HAP-1 (cell line): ENCODE results near the gene RASL10A.
A peak's percentile ranks its signal among the peaks of the same experiment; 100 is the strongest.

Experiments used
- DNase-seq, 2 experiments: peaks; one replicate each; pipeline ENCODE4 v3.0.0-alpha.2; 2016 to 2020; ENCODE audit warnings: low spot score in 2 of 2
- H3K27me3 ChIP-seq: fragments of 250-450 bp; sonication (Bioruptor Pico); 2 replicates; pipeline ENCODE4 v1.5.1; 2020; ENCODE audit warnings: low read depth, mild to moderate bottlenecking, moderate library complexity
- H3K36me3 ChIP-seq: fragments of 250-450 bp; sonication (Bioruptor Pico); replicated peaks from 2 replicates; pipeline ENCODE4 v1.5.1; 2020; ENCODE audit warnings: mild to moderate bottlenecking
- H3K4me1 ChIP-seq: fragments of 250-450 bp; sonication (Bioruptor Pico); 2 replicates; pipeline ENCODE4 v1.5.1; 2020; ENCODE audit warnings: mild to moderate bottlenecking
- H3K4me3 ChIP-seq: fragments of 250-450 bp; sonication (Bioruptor Pico); 2 replicates; pipeline ENCODE4 v1.5.1; 2020; ENCODE audit warnings: mild to moderate bottlenecking, moderate library complexity
- H3K9me3 ChIP-seq: fragments of 250-450 bp; sonication (Bioruptor Pico); 2 replicates; pipeline ENCODE4 v1.5.1; 2020; ENCODE audit warnings: mild to moderate bottlenecking, moderate library complexity
- in situ Hi-C: fragments of 300-500 bp; cut with MboI; formaldehyde crosslinking; loops from 3 replicates; pipeline ENCODE4 v1.14.3; 2020; ENCODE audit warnings: low sequenced_read_pairs, inconsistent platforms, mixed read lengths

RASL10A gene

DNA sequence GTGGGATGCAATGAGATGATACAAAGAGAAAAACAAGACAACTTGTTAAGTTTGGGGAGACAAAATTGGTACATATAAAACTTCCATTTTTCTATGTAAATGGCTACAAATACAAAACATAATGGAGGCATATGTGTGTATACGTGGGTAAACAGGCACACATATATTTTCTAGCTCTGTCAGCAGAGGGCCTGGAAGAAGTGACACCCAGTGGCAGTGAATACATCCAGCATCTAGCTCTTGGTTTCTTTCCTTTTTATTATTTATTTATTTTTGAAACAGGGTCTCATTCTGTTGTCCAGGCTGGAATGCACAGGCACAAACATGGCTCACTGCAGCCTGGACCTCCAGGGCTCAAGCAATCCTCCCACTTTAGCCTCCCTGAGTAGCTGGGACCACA is 5.0 kb upstream of the RASL10A start:
- Histone ChIP-seq H3K9me3 (no peaks in the 10 kb centered on the region), H3K4me1 (no peaks in the 10 kb centered on the region), H3K27me3 (no peaks in the 10 kb centered on the region), H3K4me3 (no peak overlapping the region), H3K36me3 (no peaks in the 10 kb centered on the region)
- in situ Hi-C loops: no loop called here
- DNase-seq: no peak

DNA sequence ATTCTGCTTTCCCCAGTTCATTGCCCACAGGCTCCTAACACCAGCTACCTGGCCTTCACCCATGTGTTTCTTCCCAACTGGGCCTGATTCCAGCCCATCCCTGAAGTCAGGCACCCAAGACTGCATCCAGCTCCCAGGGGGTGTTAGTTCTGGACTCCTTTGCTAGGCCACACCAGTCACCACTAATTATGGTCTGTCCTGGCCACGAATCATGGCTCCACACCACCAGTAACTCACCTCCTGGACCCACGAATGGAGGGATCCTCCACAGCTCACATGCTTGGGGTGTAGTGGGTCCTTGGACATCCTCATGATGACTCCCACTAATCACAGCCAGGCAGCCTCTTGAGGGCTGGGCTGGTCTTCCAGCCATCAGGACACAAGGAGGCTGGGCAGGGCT is 3.6 kb upstream of the RASL10A start:
- no peak for DNase-seq
- peaks cover 10% of the 10 kb centered on the region for H3K27me3 ChIP-seq

DNA sequence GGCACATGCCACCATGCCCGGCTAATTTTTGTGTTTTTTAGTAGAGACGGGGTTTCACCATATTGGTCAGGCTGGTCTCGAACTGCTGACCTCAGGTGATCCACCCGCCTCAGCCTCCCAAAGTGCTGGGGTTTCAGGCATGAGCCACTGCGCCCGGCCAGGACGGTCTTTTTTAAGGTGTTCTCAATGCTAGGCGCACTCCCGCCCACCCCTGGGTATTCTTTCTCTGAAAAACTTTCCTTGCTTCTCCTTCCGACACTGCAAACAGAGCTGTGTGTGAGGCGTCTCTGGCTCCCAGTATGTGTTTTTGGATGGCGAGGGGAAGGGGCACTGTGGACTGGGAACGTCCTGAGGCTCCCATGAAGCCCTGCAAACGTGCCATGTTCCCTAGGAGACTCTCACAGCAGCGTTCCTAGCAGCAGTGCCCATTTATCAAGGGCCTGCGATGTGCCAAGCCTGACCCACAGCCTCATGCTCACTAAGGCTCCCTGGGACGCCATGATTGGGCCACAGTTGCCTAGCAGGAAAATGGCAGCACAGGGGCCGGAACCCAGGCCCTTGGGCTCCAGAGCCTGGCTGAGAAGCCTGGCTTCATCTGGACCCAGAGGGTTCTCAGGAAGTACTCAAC is 2.4 kb upstream of the RASL10A start:
- Histone ChIP-seq H3K9me3 (no peaks in the 10 kb centered on the region), H3K27me3 (peaks cover 11% of the 10 kb centered on the region), H3K4me3 (no peak overlapping the region), H3K4me1 (no peaks in the 10 kb centered on the region), H3K36me3 (no peaks in the 10 kb centered on the region)
- no peak for DNase-seq
- in situ Hi-C loops: no loop called here

More for the DNA sequence above, 3.6 kb upstream of the RASL10A start:
- Histone ChIP-seq H3K36me3 (no peaks in the 10 kb centered on the region), H3K9me3 (no peaks in the 10 kb centered on the region), H3K4me3 (no peak overlapping the region), H3K4me1 (no peaks in the 10 kb centered on the region)
- in situ Hi-C loops: no loop called here

DNA sequence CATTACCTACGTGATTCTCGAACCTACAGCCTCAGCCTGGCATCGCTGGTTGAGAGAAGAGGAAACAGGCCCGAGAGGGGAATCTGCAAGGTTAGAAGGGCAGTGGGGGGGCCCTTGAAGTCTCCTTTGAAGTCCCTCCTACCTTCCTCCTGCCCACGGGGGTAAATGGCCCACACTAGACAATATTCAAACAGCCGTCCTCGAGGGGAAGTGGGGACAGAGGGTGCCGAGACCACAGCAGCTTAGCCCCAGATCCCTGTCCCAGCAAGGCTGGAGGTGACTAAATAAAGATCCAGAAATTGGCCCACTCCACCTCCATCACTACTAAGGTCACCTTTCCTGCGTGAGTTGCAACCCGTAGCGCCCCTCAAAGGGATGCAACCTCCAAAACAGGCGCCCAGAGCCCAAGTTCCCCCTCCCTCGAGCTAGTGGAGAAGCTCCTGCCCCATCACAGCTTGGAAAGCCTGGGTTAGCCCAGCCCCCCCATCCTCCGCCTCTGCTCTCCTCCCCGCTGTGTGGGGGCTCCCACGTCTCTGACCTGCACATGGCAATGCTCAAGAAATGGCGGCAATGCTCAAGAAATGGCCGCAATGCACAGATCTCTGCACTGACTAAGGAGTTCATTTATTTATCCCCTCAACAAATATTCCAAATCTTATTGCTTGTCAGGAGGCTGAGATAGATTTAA is 788 bp upstream of the RASL10A start:
- no peaks in the 10 kb centered on the region for H3K36me3 ChIP-seq
- DNase-seq: no peak
- peaks cover 11% of the 10 kb centered on the region for H3K27me3 ChIP-seq
- no peaks in the 10 kb centered on the region for H3K9me3 ChIP-seq
- H3K4me3 ChIP-seq: no peak overlapping the region
- H3K4me1 ChIP-seq: no peaks in the 10 kb centered on the region
- in situ Hi-C loops: no loop called here

DNA sequence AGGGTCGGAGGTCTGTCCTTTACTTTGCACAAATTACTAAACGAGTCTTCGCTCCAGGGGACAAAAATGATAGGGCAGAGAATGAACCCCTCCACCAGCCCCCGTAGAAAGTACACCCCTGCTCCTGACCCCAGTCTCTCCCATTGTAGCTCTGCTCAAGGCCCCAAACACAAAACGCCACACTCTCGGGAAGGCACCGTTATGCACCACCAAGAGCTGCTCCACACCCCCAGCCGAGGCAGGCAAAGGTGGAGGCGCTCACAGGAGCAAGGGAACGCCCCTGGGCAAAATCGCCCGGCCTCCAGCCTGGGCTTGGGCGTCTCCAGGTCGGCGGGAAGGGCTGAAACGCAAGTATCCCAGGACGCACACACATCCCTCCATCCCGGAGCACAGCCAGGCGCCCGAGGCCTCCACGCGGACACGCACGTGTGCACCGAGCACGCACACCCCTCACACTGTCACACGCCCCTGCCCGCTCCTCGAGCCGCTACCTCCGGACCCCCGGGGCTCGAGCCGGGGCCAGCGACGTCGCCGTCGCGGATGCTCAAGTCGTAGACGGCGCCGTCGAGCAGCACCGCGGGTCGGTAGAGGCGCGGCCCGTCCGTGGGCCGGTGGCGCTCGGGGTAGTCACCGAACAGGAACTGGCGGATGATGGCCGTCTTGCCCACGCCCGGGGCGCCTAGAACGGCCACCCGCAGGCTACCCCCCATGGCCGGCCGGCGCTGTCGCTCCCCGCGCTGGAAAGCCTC is 786 bp downstream of the RASL10A start:
- in situ Hi-C loops: no loop called here
- no peaks in the 10 kb centered on the region for H3K36me3 ChIP-seq
- H3K27me3 ChIP-seq: peaks cover 11% of the 10 kb centered on the region
- H3K9me3 ChIP-seq: no peaks in the 10 kb centered on the region
- DNase-seq: no peak
- peak overlapping the region; percentile 3 for H3K4me3 ChIP-seq
- no peaks in the 10 kb centered on the region for H3K4me1 ChIP-seq

DNA sequence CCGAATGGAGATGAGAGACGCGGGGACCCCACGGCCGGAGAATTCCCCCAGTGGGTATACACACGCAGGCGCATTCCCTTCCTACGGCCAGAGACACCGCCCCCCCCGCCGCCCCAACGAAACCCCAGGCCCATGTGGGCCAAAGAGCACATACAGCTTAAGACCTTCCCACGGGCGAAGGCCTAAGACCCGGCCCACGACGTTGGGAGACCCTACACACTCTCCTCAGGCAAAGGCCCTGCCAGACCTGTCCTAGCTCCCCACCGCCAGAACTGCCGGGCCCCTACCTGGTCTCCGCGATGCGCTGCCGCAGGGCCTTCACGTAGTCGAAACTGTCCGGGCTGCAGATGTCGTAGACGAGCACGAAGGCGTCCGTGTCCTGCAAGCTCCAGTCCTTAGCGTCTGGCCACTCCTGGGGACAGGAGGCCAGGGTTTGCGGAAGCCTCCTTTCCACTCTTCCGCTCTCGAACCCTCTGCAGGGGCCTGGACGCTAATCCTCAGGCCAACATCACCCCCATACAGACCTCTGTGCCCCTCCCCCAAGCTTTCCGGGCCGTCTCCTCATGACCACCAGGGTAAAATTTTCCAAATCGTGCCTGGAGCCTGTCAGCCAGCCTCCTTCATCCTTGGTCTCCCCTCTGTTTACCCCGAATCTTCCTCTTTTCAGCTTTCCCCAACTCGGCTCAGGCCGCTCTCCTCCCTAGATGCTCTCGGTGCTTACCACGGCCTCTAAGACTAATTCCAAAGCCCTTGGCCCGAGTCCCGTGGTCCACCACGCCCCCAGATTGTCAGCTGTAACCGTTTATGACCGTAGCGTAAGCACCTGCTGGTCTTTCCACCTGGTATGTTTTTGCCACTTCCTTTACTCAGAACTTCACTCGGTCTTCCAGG is 1.7 kb downstream of the RASL10A start:
- H3K9me3 ChIP-seq: no peaks in the 10 kb centered on the region
- H3K4me3 ChIP-seq: no peak overlapping the region
- no peak for DNase-seq
- no peaks in the 10 kb centered on the region; the same call in 1 of the 2 replicates for H3K4me1 ChIP-seq
- no peaks in the 10 kb centered on the region for H3K36me3 ChIP-seq
- H3K27me3 ChIP-seq: peaks cover 11% of the 10 kb centered on the region
- in situ Hi-C loops: no loop called here

DNA sequence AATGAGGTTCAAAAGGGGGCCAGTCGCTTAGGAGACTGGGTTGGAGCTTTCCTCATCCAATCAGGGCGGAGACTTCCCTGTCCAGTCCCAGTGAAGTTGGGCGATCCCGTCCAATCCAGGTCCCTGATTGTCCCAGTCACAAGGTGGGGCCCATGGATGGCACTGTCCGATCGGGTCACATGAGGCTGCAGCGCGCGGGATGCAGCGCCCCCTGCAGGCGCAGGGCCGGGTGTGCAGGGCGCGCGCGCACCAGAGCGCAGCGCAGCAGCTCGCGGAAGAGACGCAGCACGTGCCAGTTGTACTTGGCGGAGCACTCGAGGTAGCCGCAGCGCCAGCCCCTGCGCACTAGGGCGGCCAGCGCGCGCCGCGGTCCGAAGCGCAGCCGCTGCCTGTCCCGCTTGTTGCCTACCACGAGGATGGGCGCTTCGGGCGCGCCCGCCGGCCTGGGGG is 2.3 kb downstream of the RASL10A start:
- Histone ChIP-seq H3K36me3 (no peaks in the 10 kb centered on the region), H3K27me3 (peaks cover 11% of the 10 kb centered on the region), H3K9me3 (no peaks in the 10 kb centered on the region), H3K4me3 (no peak overlapping the region), H3K4me1 (no peaks in the 10 kb centered on the region; the same call in 1 of the 2 replicates)
- DNase-seq: no peak
- in situ Hi-C loops: no loop called here

DNA sequence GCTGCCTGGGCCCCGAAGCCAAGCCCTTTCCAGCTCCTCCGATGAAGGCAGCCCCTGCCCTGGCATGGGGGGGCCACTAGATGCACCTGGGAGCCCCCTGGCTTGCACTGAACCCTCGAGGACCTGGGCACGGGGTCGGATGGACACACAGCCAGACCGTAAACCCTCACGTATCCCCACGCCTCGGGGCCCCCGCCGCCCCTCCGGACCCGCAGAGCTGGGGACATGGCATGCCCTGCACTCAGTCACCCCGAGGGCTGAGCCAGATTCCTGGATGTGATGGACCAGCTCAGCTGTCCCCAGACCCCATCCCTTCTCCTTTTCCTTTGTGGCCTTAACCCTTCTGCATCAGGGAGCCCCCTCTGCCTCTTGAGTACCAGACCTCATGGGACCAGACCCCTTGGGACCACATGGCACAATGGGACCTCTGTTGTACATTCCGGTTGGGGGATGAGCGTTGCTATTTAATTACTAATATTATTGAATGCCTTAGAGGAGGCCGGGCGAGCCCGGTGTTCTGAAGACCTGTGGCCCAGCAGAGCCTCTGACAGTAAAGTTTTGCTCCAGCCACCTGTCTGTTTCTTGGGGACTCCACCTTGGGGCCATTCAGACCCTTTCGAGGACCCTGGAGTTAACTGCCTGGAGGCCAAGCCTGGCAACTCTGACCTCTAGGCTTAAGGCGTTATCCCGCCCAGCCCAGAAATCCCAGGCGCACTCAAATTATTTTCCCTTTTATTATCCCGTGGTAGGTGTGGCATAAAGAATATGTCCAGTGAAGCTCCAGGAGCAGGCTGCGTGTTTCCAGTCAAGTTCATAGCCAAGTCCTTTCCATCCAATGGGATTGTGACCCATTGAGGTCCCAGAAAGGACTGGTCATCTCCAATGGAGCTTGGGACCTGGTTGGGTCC is 3.0 kb downstream of the RASL10A start:
- H3K36me3 ChIP-seq: no peaks in the 10 kb centered on the region; the same call in 1 of the 2 replicates
- H3K4me3 ChIP-seq: no peak overlapping the region
- peaks cover 11% of the 10 kb centered on the region for H3K27me3 ChIP-seq
- H3K4me1 ChIP-seq: peaks cover 7% of the 10 kb centered on the region; the same call in 1 of the 2 replicates
- in situ Hi-C loops: no loop called here
- no peak for DNase-seq
- no peaks in the 10 kb centered on the region for H3K9me3 ChIP-seq

DNA sequence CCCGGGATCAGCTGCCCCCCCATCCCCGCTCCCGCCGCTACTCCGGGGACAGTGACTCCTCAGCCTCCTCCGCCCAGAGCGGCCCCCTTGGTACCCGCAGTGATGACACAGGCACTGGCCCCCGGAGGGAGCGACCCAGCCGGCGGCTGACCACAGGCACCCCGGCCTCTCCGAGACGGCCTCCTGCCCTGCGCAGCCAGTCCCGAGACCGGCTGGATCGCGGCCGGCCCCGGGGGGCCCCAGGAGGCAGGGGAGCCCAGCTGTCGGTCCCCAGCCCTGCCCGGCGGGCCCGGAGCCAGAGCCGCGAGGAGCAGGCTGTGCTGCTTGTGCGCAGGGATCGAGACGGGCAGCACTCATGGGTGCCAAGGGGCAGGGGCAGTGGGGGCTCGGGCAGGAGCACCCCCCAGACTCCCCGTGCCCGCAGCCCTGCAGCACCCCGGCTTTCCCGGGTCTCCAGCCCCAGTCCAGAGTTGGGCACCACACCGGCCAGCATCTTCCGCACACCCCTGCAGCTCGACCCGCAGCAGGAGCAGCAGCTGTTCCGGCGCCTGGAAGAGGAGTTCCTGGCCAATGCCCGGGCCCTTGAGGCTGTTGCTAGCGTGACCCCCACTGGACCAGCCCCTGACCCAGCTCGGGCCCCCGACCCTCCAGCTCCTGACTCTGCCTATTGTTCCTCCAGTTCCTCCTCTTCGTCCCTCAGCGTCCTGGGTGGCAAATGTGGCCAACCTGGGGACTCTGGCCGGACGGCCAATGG is 3.9 kb downstream of the RASL10A start:
- no peak for DNase-seq
- H3K36me3 ChIP-seq: no peaks in the 10 kb centered on the region; the same call in 1 of the 2 replicates
- in situ Hi-C loops: no loop called here

DNA sequence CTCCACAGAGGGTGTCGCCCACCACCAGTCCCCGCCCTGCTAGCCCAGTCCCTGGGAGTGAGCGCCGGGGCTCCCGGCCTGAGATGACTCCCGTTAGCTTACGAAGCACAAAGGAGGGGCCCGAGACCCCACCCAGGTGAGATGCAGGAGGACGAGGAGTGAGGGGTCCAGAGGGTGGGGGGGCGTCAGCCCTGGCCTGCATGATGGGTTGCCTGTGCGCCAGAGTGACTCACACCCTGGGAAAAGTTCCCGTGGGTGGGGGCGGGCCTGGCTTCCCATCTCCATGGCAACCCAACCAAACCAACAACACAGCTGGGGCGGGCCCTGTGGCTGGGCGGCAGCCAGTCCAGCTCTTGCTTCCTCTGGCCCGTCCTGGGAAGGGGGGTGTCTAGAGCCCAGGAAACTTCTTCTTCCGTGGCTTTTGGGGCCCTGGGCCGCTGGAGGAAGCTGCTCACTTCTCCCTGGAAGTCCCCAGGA is 4.6 kb downstream of the RASL10A start:
- Histone ChIP-seq H3K4me3 (no peak overlapping the region), H3K9me3 (no peaks in the 10 kb centered on the region), H3K4me1 (peaks cover 9% of the 10 kb centered on the region; the same call in 1 of the 2 replicates), H3K36me3 (no peaks in the 10 kb centered on the region; the same call in none of the 2 replicates), H3K27me3 (peaks cover 11% of the 10 kb centered on the region)
- in situ Hi-C loops: no loop called here
- DNase-seq: peak; percentile 37 to 84

More for the DNA sequence above, 3.9 kb downstream of the RASL10A start:
- H3K4me1 ChIP-seq: peaks cover 7% of the 10 kb centered on the region; the same call in 1 of the 2 replicates
- H3K9me3 ChIP-seq: no peaks in the 10 kb centered on the region
- H3K4me3 ChIP-seq: no peak overlapping the region
- peaks cover 11% of the 10 kb centered on the region for H3K27me3 ChIP-seq

DNA sequence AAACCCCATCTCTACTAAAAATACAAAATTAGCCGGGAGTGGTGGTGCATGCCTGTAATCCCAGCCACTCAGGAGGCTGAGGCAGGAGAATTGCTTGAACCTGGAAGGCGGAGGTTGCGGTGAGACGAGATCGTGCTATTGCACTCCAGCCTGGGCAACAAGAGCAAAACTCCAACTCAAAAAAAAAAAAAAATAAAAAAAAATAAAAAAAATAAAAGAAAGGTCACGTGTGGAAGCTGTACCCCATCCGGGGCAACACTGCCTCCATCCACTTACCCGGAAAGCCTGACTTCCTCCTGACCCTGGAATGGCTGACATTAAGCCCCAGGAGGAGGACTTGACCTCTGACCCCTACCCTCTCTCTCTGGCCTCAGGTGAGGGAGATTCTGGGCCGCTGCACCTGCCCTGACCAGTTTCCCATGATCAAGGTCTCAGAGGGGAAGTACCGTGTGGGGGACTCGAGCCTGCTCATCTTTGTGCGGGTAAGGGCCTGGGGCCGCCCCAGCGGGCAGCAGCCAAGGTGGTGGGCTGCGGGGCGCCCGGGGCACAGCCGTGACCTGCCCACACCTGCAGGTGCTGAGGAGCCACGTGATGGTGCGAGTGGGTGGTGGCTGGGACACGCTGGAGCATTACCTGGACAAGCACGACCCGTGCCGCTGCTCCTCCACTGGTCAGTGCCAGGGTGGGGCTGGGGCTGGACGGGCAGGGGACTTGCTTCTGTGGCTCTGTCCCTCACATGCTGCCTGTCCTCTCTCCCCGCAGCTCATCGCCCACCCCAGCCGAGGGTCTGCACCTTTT is 5.2 kb downstream of the RASL10A start:
- peaks cover 10% of the 10 kb centered on the region; the same call in 1 of the 2 replicates for H3K4me1 ChIP-seq
- no peaks in the 10 kb centered on the region; the same call in none of the 2 replicates for H3K36me3 ChIP-seq
- in situ Hi-C loops: no loop called here
- no peak for DNase-seq
- H3K27me3 ChIP-seq: peaks cover 11% of the 10 kb centered on the region
- H3K4me3 ChIP-seq: no peak overlapping the region
- no peaks in the 10 kb centered on the region for H3K9me3 ChIP-seq
